ENCODE measurements around the gene DNAI2. TPM values are rescaled to one million over a fixed set of nuclear protein-coding genes. Genes with fewer than 3 reads are reported as not detected.

Gene DNAI2
- total RNA-seq, 4 donors from 2014 or later = 2.1 TPM; not detected in 3

DNA sequence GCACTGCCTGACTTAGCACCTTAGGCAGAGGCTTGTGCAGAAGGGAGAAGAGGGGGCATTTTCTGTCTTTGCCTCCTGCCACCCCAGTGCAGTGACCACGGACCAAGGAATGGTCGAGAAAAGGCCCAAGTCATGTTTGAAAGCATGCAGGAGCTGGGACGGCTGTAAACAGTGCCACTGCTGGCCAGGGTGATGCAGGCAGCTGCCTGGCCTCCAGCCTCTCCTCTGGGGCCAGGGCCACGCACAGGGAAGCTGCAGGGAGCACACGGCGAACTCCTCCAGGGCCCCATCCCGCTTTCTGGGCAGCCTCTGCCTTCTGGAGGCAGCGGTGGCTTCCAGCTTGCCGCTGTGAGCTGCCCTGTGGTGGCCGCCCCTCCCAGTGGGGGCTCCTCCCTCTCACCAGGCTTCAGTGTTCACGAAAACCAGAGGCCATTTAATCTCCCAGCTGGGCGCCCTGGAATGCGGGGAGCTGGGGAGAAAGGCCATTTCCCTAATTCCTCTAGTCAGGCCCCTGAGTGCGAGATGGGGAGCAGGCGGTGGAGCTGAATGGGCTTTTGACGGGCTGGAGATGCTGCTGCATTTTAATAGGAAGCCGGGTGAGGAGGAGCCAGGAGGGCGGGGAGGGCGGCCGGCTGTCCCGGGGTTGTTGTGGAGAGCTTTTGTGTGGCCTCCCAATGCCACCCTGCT is 28.7 kb upstream of the DNAI2 start:
- DNase-seq = no peak
- TF ChIP-seq CTCF (IDR thresholded peaks at IDR 0.05) (no peak), POLR2A (IDR thresholded peaks at IDR 0.05) (no peak)
- no peaks in the 10 kb centered on the region for H3K36me3 ChIP-seq
- no peaks in the 10 kb centered on the region for H3K9me3 ChIP-seq
- no peak overlapping the region for H3K27ac ChIP-seq
- H3K4me1 ChIP-seq = no peaks in the 10 kb centered on the region
- intact Hi-C loops (cut with DNase I; ENCODE audit: low total_unique reads) = no loop called here
- no peak overlapping the region for H3K4me3 ChIP-seq
- no peaks in the 10 kb centered on the region for H3K27me3 ChIP-seq

DNA sequence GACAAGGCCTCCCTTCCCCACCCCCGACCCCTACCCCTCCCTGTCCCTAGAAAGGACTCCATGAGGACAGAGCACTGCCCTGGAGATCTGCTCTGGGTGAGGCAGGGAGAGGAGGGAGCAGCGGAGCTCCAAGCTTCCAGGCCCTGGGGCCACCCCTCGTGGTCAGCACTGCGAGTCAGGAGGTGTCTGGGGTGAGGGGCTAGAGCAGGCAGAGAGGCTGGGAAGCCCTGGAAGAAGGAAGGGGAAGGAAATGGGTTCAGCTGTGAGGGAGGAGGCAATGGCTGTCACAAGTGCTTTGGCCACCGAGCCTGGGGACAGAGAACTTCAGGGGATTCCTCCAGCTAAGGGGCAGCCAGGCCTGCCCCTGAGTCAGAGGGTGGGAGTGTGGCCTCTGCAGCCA is 28.2 kb upstream of the DNAI2 start:
- no peaks in the 10 kb centered on the region for H3K4me1 ChIP-seq

GRCh38 chr17:74249590-74250270 is 24.3 kb upstream of the DNAI2 start:
- H3K27ac ChIP-seq = no peak overlapping the region
- H3K36me3 ChIP-seq = no peaks in the 10 kb centered on the region
- H3K27me3 ChIP-seq = no peaks in the 10 kb centered on the region
- no peak overlapping the region for H3K4me3 ChIP-seq
- H3K9me3 ChIP-seq = no peaks in the 10 kb centered on the region
- TF ChIP-seq CTCF (IDR thresholded peaks at IDR 0.05) (no peak), POLR2A (IDR thresholded peaks at IDR 0.05) (no peak)
- no peaks in the 10 kb centered on the region for H3K4me1 ChIP-seq
- DNase-seq = peak in 1 of 2 donors; percentile 33
- intact Hi-C loops (cut with DNase I; ENCODE audit: low total_unique reads) = no loop called here

More for the DNA sequence above, 28.2 kb upstream of the DNAI2 start:
- no peaks in the 10 kb centered on the region for H3K27me3 ChIP-seq
- TF ChIP-seq POLR2A (IDR thresholded peaks at IDR 0.05) = no peak
- no peak for TF ChIP-seq CTCF (IDR thresholded peaks at IDR 0.05)
- H3K4me3 ChIP-seq = no peak overlapping the region
- H3K36me3 ChIP-seq = no peaks in the 10 kb centered on the region
- no peak for DNase-seq
- intact Hi-C loops (cut with DNase I; ENCODE audit: low total_unique reads) = no loop called here
- no peak overlapping the region for H3K27ac ChIP-seq
- H3K9me3 ChIP-seq = no peaks in the 10 kb centered on the region

- no peaks in the 10 kb centered on the region for H3K4me1 ChIP-seq
- H3K27ac ChIP-seq = no peak overlapping the region
- H3K36me3 ChIP-seq = no peaks in the 10 kb centered on the region
- no peak overlapping the region for H3K4me3 ChIP-seq
- DNase-seq = no peak
- no peaks in the 10 kb centered on the region for H3K27me3 ChIP-seq
- TF ChIP-seq POLR2A (IDR thresholded peaks at IDR 0.05) (no peak), CTCF (IDR thresholded peaks at IDR 0.05) (no peak)
- H3K9me3 ChIP-seq = no peaks in the 10 kb centered on the region
- intact Hi-C loops (cut with DNase I; ENCODE audit: low total_unique reads) = no loop called here
Observed at GRCh38 chr17:74250324-74250995, 23.6 kb upstream of the DNAI2 start.

GRCh38 chr17:74251051-74251450 is 23.0 kb upstream of the DNAI2 start:
- H3K27ac ChIP-seq = no peak overlapping the region
- H3K36me3 ChIP-seq = no peaks in the 10 kb centered on the region
- no peaks in the 10 kb centered on the region for H3K27me3 ChIP-seq
- intact Hi-C loops (cut with DNase I; ENCODE audit: low total_unique reads) = no loop called here
- no peak for DNase-seq
- TF ChIP-seq CTCF (IDR thresholded peaks at IDR 0.05) = no peak
- no peak for TF ChIP-seq POLR2A (IDR thresholded peaks at IDR 0.05)
- H3K9me3 ChIP-seq = no peaks in the 10 kb centered on the region
- no peaks in the 10 kb centered on the region for H3K4me1 ChIP-seq
- H3K4me3 ChIP-seq = no peak overlapping the region

Data from uterus (tissue), 4 donors.